Measurements from ENCODE around the gene GRAMD2A.

GRAMD2A gene

DNA sequence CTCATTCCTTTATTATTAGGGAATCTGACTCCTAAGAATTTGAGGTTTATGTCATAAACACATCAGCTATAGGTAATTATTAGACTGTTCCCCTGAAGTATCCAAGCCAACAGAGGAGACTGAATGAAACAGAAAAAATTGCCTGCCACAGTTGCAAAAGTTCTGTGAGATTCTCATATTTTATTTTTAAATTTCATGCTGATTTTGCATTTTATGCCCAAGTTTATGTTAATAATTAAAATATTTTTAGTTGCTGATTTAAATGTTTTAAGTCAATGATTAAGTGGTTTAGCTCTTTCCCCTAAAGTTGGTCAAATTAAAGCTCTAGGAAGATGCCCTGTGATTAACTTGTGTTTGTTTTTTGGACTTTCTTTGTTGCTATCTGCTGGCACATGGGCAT, 69.2 kb downstream of the GRAMD2A start:
- no peak for DNase-seq

DNA sequence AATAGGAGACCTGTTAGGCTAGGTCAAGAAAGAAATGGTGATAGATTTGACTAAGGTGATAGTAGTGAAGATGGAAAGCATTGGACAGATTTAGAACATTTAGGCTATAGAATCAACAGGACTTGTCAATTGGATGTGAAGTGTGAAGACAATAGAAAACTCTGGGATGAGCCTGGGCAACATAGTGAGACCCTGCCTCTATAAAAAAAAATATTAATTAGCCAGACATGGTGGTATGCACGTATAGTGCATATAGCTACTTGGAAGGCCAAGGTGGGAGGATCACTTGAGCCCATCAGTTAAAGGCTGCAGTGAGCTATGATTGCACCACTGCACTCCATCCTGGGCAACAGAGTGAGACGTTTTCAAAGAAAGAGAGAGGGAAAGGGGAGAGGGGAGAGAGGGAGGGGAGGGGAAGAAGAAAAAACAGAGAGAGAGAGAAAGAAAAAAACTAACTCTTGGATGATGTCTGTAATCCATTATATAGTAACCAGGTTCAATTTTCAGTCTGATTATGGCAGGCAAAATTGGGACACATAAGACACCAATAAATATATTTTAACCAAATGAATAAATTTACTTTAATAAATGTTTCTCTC, 69.8 kb downstream of the GRAMD2A start:
- no peak for DNase-seq

GRCh38 chr15:72124218-72124617, 73.4 kb downstream of the GRAMD2A start:
- no peak for DNase-seq

- peak; percentile 87 for DNase-seq
Measured at GRCh38 chr15:72118017-72118978, 79.3 kb downstream of the GRAMD2A start, which contains the start of the genes MYO9A and SENP8. MYO9A (minus strand) TSS chr15:72118150; CDS start chr15:72046563, 71,587 bp downstream. SENP8 (plus strand) TSS chr15:72118403; CDS start chr15:72139624, 21,221 bp downstream.

- peak; percentile 64 for DNase-seq
Measured at GRCh38 chr15:72117486-72118016, 80.0 kb downstream of the GRAMD2A start.

GRCh38 chr15:72116731-72117485, 80.7 kb downstream of the GRAMD2A start:
- DNase-seq: no peak

- no peak for DNase-seq
Measured at GRCh38 chr15:72113347-72114031, 84.1 kb downstream of the GRAMD2A start.

- no peak for DNase-seq
Measured at GRCh38 chr15:72112805-72113204, 84.8 kb downstream of the GRAMD2A start.

- no peak for DNase-seq
Measured at GRCh38 chr15:72112116-72112515, 85.5 kb downstream of the GRAMD2A start.

DNA sequence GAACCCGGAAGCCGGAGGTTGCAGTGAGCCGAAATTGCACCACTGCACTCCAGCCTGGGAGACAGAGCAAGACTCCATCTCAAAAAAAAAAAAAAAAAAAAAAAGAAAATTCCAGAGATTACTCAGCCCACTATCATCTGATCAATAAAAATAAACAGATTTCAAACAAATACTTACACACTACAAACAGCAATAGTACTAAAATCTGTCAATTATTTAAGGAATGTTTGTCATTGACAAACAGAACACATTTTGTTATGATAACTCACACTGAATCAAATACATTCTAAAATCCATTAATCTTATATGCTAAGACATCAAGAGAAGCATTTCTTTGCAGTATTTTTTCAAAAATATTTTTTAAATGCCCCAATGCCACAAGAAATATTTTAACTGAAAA, 87.2 kb downstream of the GRAMD2A start:
- no peak for DNase-seq
